Measurements from ENCODE around the gene UBAP1. TPM values are rescaled to one million over a fixed set of nuclear protein-coding genes. Genes with fewer than 3 reads are reported as not detected.
A peak's percentile ranks its signal among the peaks of the same experiment; 100 is the strongest.

Gene UBAP1
- total RNA-seq, 4 donors from 2014 or later, result 49.2 to 101 (median 66.8) TPM

DNA sequence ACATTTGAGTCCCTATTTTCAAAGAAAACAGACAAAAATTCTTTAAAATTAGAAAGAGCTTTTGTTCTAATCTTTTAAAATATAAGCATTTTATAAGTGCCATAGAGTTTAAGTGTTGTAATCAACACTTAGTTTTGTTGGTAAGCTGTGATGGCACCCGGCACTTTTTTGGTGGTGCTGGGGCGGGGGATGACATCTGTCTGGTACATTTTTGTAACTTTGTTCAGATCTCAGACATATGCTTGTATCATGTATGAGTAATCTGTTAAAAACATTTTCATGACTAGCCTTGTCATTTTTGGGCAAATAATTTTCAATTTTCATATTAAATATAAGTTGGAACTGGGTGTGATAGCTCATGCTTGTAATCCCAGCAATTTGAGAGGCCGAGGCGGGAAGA, 51.7 kb downstream of the UBAP1 start:
- Histone ChIP-seq H3K36me3 (peaks cover 0 to 5% of the 10 kb centered on the region in 2 donors), H3K27ac (no peak overlapping the region), H3K4me1 (peaks cover 0 to 24% (median 0%) of the 10 kb centered on the region in 3 donors), H3K27me3 (no peaks in the 10 kb centered on the region), H3K4me3 (no peak overlapping the region), H3K9me3 (no peaks in the 10 kb centered on the region)
- no peak for TF ChIP-seq POLR2AphosphoS5 (IDR thresholded peaks at IDR 0.05)
- no peak for TF ChIP-seq POLR2A (IDR thresholded peaks at IDR 0.05)
- TF ChIP-seq, protein P1, sequence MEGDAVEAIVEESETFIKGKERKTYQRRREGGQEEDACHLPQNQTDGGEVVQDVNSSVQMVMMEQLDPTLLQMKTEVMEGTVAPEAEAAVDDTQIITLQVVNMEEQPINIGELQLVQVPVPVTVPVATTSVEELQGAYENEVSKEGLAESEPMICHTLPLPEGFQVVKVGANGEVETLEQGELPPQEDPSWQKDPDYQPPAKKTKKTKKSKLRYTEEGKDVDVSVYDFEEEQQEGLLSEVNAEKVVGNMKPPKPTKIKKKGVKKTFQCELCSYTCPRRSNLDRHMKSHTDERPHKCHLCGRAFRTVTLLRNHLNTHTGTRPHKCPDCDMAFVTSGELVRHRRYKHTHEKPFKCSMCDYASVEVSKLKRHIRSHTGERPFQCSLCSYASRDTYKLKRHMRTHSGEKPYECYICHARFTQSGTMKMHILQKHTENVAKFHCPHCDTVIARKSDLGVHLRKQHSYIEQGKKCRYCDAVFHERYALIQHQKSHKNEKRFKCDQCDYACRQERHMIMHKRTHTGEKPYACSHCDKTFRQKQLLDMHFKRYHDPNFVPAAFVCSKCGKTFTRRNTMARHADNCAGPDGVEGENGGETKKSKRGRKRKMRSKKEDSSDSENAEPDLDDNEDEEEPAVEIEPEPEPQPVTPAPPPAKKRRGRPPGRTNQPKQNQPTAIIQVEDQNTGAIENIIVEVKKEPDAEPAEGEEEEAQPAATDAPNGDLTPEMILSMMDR (IDR thresholded peaks at IDR 0.05), result no peak
- no peak for TF ChIP-seq EP300 (IDR thresholded peaks at IDR 0.05)
- no peak for ATAC-seq
- WGBS, 2 donors (ENCODE audit: low coverage in 1 of 2), result 83 to 90% methylated on average over 2 to 4 of the region's 4 CpGs

DNA sequence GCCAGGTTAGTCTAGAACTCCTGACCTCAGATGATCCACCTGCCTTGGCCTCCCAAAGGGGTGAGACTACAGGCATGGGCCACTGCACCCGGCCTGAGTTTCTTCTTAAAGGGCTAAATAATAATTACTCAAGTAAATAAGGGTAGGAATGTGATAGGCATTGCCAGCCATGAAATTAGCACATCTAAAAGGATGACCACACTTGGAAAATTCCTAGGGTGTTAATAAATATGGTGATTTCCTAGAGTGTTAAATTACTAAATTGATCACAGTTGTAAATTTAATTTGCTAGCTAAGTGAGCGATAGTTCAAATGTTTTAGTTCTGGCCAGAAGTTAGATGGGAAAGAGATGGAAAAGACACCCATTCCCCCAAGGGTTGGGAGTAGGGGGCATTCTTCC, 53.4 kb downstream of the UBAP1 start:
- Histone ChIP-seq H3K27me3 (no peaks in the 10 kb centered on the region), H3K4me3 (no peak overlapping the region), H3K4me1 (peaks cover 0 to 21% (median 0%) of the 10 kb centered on the region in 3 donors), H3K9me3 (no peaks in the 10 kb centered on the region), H3K36me3 (peaks cover 0 to 21% of the 10 kb centered on the region in 2 donors), H3K27ac (no peak overlapping the region)
- TF ChIP-seq, protein P1 (IDR thresholded peaks at IDR 0.05), result no peak
- TF ChIP-seq POLR2AphosphoS5 (IDR thresholded peaks at IDR 0.05) (no peak), EP300 (IDR thresholded peaks at IDR 0.05) (no peak), POLR2A (IDR thresholded peaks at IDR 0.05) (no peak)
- 100% methylated on average over 2 of the region's 2 CpGs for WGBS, 2 donors (ENCODE audit: low coverage in 1 of 2)
- no peak for ATAC-seq

DNA sequence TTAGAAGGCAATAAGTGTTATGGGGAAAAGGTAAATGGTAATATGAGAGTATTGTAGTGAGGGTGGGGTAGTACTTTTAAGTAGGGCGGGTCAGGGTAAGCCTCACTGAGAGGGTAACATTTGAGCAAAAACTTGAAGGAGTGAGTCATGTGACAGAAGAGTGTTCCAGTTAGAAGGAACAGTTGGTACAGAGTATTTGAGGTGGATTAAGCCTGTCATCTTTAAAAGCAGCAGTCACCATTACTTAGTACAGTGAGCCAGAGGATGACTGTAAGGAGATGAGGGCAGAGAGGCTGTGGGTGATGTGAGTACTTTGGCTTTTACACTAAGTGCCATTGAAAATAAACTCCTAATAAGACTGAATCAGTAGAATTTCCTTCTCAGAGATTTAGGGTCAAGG, 54.8 kb downstream of the UBAP1 start:
- TF ChIP-seq POLR2AphosphoS5 (IDR thresholded peaks at IDR 0.05) (peak; percentile 93), EP300 (IDR thresholded peaks at IDR 0.05) (no peak)
- no peaks in the 10 kb centered on the region for H3K27me3 ChIP-seq
- H3K36me3 ChIP-seq, result peaks cover 0 to 26% of the 10 kb centered on the region in 2 donors
- 40 to 100% methylated on average over 1 of the region's 1 CpG for WGBS, 2 donors (ENCODE audit: low coverage in 1 of 2)
- peak; percentile 39 for ATAC-seq
- no peak overlapping the region for H3K4me3 ChIP-seq
- H3K4me1 ChIP-seq, result peaks cover 0 to 28% (median 0%) of the 10 kb centered on the region in 3 donors
- H3K27ac ChIP-seq, result peak overlapping the region in 1 of 4 donors; percentile 39
- no peaks in the 10 kb centered on the region for H3K9me3 ChIP-seq

DNA sequence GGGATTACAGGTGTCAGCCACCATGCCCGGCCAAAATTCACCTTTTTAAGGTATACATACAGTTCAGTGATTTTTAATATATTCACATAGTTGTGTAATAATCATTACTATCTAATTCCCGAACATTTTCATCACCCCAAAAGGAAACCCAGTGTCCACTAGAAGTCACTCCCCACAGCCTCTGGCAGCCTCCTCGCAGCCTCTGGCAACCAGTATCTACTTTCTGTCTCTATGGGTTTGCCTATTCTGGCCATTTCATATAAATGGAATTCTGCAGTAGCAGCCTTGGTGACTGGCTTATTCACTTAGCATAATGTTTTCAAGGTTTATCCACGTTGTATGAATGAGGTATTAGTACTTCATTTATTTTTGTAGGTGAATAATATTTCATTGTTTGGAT, 59.0 kb downstream of the UBAP1 start:
- Histone ChIP-seq H3K27ac (no peak overlapping the region), H3K4me1 (peaks cover 0 to 54% (median 15%) of the 10 kb centered on the region in 3 donors), H3K9me3 (no peaks in the 10 kb centered on the region), H3K27me3 (no peaks in the 10 kb centered on the region), H3K4me3 (no peak overlapping the region), H3K36me3 (peaks cover 0 to 44% of the 10 kb centered on the region in 2 donors)
- 67 to 71% methylated on average over 4 of the region's 4 CpGs for WGBS, 2 donors (ENCODE audit: low coverage in 1 of 2)
- no peak for ATAC-seq
- TF ChIP-seq POLR2AphosphoS5 (IDR thresholded peaks at IDR 0.05), result no peak
- TF ChIP-seq POLR2A (IDR thresholded peaks at IDR 0.05), result no peak
- TF ChIP-seq, protein P1 (IDR thresholded peaks at IDR 0.05), result no peak
- TF ChIP-seq EP300 (IDR thresholded peaks at IDR 0.05), result no peak

DNA sequence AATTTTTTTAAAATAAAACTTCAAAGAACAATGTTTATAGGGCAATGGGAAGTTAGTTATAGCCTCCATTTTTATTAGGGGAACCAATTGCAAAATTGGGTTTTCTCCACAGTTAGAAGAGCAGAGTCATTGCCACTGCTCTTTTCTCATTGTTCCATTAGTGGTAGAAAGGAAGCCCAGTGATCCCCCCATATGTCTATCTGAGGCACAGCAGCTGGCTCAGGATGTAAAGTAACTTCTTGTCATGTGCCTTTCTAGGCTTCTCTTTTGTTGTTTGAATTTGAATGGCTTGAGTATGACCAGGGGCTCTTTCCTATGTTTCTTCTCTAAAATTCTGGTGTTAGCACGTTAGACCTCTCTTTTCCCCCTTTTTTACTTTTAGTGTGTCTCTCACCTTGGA, 61.2 kb downstream of the UBAP1 start:
- no peaks in the 10 kb centered on the region for H3K27me3 ChIP-seq
- no peaks in the 10 kb centered on the region for H3K9me3 ChIP-seq
- H3K36me3 ChIP-seq, result peaks cover 0 to 44% of the 10 kb centered on the region in 2 donors
- H3K27ac ChIP-seq, result no peak overlapping the region
- TF ChIP-seq POLR2A (IDR thresholded peaks at IDR 0.05), result no peak
- TF ChIP-seq EP300 (IDR thresholded peaks at IDR 0.05), result no peak
- TF ChIP-seq POLR2AphosphoS5 (IDR thresholded peaks at IDR 0.05), result no peak
- TF ChIP-seq, protein P1 (IDR thresholded peaks at IDR 0.05), result no peak
- peaks cover 3 to 49% (median 21%) of the 10 kb centered on the region in 3 donors for H3K4me1 ChIP-seq
- no peak for ATAC-seq
- H3K4me3 ChIP-seq, result no peak overlapping the region
- 29 to 40% methylated on average over 1 of the region's 1 CpG for WGBS, 2 donors (ENCODE audit: low coverage in 1 of 2)
